ENCODE measurements around the gene PIEZO1. TPM values are rescaled to one million over a fixed set of nuclear protein-coding genes. Genes with fewer than 3 reads are reported as not detected.

PIEZO1 gene
- total and polyA plus RNA-seq, 9 of the 15 experiments (the other 6 are each of a cell fraction or from before 2014, with no cell fraction given) = 3.6 to 432 (median 131) TPM

DNA sequence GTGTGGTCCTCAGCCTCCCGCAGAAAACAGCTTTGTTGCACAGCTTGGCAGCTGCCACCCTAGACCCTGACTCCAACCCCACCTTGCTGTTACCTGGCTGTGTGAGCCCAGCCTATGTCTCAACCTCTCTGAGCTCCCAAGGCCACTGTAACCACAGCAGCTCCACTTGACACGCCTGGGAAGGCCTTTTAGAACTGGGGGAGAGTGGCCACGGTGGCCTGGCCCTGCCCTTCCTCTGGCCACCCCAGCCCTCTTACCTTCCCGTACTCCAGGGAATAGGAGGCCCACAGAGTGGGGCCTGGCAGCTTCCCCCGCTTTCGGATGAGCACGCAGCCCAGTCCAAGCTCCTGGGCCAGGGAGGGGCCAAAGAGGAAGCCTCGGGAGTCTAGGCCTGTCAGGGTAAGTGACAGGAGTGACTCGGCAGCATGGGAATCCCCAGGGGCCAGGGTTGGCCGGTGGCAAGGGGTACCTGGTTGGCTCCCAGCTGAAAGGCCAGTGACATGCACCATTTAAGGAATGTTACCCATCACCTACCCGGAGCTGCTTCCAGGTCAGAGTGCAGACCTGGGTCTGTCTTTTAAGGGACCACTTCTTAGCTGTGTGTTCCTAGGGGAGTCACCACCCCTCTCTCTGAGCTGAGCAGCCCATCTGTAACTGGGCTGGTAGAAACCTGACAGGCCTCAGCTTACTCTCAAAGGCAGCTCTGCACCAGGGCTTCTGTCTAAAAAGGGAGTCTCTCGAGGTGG, 25.3 kb upstream of the PIEZO1 start (continued):
- no peak for TF ChIP-seq JUND (IDR thresholded peaks at IDR 0.05; ENCODE audit: borderline replicate concordance, low read depth, low read length)
- no peak for TF ChIP-seq JUND (tag; IDR thresholded peaks at IDR 0.05; ENCODE audit: borderline replicate concordance, low read depth, low read length)
- TF ChIP-seq, protein P1, sequence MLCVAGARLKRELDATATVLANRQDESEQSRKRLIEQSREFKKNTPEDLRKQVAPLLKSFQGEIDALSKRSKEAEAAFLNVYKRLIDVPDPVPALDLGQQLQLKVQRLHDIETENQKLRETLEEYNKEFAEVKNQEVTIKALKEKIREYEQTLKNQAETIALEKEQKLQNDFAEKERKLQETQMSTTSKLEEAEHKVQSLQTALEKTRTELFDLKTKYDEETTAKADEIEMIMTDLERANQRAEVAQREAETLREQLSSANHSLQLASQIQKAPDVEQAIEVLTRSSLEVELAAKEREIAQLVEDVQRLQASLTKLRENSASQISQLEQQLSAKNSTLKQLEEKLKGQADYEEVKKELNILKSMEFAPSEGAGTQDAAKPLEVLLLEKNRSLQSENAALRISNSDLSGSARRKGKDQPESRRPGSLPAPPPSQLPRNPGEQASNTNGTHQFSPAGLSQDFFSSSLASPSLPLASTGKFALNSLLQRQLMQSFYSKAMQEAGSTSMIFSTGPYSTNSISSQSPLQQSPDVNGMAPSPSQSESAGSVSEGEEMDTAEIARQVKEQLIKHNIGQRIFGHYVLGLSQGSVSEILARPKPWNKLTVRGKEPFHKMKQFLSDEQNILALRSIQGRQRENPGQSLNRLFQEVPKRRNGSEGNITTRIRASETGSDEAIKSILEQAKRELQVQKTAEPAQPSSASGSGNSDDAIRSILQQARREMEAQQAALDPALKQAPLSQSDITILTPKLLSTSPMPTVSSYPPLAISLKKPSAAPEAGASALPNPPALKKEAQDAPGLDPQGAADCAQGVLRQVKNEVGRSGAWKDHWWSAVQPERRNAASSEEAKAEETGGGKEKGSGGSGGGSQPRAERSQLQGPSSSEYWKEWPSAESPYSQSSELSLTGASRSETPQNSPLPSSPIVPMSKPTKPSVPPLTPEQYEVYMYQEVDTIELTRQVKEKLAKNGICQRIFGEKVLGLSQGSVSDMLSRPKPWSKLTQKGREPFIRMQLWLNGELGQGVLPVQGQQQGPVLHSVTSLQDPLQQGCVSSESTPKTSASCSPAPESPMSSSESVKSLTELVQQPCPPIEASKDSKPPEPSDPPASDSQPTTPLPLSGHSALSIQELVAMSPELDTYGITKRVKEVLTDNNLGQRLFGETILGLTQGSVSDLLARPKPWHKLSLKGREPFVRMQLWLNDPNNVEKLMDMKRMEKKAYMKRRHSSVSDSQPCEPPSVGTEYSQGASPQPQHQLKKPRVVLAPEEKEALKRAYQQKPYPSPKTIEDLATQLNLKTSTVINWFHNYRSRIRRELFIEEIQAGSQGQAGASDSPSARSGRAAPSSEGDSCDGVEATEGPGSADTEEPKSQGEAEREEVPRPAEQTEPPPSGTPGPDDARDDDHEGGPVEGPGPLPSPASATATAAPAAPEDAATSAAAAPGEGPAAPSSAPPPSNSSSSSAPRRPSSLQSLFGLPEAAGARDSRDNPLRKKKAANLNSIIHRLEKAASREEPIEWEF (CRISPR knock-in tag; IDR thresholded peaks at IDR 0.05) = no peak
- TF ChIP-seq ZNF253 (CRISPR knock-in tag; conservative IDR thresholded peaks at IDR 0.05) = no peak
- TF ChIP-seq SUPT5H (IDR thresholded peaks at IDR 0.05) = peak; percentile 3
- TF ChIP-seq CBFA2T2 (conservative IDR thresholded peaks at IDR 0.05) = no peak
- TF ChIP-seq ZNF644 (tag; IDR thresholded peaks at IDR 0.05; ENCODE audit: low read depth) = no peak
- TF ChIP-seq, protein P2, sequence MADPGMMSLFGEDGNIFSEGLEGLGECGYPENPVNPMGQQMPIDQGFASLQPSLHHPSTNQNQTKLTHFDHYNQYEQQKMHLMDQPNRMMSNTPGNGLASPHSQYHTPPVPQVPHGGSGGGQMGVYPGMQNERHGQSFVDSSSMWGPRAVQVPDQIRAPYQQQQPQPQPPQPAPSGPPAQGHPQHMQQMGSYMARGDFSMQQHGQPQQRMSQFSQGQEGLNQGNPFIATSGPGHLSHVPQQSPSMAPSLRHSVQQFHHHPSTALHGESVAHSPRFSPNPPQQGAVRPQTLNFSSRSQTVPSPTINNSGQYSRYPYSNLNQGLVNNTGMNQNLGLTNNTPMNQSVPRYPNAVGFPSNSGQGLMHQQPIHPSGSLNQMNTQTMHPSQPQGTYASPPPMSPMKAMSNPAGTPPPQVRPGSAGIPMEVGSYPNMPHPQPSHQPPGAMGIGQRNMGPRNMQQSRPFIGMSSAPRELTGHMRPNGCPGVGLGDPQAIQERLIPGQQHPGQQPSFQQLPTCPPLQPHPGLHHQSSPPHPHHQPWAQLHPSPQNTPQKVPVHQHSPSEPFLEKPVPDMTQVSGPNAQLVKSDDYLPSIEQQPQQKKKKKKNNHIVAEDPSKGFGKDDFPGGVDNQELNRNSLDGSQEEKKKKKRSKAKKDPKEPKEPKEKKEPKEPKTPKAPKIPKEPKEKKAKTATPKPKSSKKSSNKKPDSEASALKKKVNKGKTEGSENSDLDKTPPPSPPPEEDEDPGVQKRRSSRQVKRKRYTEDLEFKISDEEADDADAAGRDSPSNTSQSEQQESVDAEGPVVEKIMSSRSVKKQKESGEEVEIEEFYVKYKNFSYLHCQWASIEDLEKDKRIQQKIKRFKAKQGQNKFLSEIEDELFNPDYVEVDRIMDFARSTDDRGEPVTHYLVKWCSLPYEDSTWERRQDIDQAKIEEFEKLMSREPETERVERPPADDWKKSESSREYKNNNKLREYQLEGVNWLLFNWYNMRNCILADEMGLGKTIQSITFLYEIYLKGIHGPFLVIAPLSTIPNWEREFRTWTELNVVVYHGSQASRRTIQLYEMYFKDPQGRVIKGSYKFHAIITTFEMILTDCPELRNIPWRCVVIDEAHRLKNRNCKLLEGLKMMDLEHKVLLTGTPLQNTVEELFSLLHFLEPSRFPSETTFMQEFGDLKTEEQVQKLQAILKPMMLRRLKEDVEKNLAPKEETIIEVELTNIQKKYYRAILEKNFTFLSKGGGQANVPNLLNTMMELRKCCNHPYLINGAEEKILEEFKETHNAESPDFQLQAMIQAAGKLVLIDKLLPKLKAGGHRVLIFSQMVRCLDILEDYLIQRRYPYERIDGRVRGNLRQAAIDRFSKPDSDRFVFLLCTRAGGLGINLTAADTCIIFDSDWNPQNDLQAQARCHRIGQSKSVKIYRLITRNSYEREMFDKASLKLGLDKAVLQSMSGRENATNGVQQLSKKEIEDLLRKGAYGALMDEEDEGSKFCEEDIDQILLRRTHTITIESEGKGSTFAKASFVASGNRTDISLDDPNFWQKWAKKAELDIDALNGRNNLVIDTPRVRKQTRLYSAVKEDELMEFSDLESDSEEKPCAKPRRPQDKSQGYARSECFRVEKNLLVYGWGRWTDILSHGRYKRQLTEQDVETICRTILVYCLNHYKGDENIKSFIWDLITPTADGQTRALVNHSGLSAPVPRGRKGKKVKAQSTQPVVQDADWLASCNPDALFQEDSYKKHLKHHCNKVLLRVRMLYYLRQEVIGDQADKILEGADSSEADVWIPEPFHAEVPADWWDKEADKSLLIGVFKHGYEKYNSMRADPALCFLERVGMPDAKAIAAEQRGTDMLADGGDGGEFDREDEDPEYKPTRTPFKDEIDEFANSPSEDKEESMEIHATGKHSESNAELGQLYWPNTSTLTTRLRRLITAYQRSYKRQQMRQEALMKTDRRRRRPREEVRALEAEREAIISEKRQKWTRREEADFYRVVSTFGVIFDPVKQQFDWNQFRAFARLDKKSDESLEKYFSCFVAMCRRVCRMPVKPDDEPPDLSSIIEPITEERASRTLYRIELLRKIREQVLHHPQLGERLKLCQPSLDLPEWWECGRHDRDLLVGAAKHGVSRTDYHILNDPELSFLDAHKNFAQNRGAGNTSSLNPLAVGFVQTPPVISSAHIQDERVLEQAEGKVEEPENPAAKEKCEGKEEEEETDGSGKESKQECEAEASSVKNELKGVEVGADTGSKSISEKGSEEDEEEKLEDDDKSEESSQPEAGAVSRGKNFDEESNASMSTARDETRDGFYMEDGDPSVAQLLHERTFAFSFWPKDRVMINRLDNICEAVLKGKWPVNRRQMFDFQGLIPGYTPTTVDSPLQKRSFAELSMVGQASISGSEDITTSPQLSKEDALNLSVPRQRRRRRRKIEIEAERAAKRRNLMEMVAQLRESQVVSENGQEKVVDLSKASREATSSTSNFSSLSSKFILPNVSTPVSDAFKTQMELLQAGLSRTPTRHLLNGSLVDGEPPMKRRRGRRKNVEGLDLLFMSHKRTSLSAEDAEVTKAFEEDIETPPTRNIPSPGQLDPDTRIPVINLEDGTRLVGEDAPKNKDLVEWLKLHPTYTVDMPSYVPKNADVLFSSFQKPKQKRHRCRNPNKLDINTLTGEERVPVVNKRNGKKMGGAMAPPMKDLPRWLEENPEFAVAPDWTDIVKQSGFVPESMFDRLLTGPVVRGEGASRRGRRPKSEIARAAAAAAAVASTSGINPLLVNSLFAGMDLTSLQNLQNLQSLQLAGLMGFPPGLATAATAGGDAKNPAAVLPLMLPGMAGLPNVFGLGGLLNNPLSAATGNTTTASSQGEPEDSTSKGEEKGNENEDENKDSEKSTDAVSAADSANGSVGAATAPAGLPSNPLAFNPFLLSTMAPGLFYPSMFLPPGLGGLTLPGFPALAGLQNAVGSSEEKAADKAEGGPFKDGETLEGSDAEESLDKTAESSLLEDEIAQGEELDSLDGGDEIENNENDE (IDR thresholded peaks at IDR 0.05; ENCODE audit: low read depth, low read length) = no peak
- TF ChIP-seq ZFP36 (IDR thresholded peaks at IDR 0.05; ENCODE audit: low read depth, low read length, partially characterized antibody) = peak; percentile 82
- no peak for TF ChIP-seq COPS2 (conservative IDR thresholded peaks at IDR 0.05)
